Tibial nerve (tissue), 4 donors: ENCODE measurements around the gene WDR76.

Source experiments
- EP300 ChIP-seq, 2 donors: sonication (generic); formaldehyde crosslinking; IDR thresholded peaks; one replicate each; pipeline ENCODE4 v1.6.1; 2017; ENCODE audit warnings: antibody characterized with exemption in 2 of 2, mild to moderate bottlenecking in 1 of 2
- POLR2A ChIP-seq, 2 donors: fragments of 450-650 bp; IDR thresholded peaks; one replicate each; pipeline ENCODE4 v1.6.1; 2017; ENCODE audit warnings: antibody characterized with exemption in 2 of 2, mild to moderate bottlenecking in 2 of 2, moderate library complexity in 2 of 2
- TF ChIP-seq, protein P1 (sequence below), 5 experiments: fragments of 200-600 bp in 3 of 5; fragments of 450-650 bp in 2 of 5; sonication (generic) in 3 of 5; IDR thresholded peaks; one replicate each; pipeline ENCODE4 v1.5.1; 2016 to 2019; ENCODE audit warnings: antibody characterized with exemption in 5 of 5, mild to moderate bottlenecking in 3 of 5, moderate library complexity in 2 of 5

DNA sequence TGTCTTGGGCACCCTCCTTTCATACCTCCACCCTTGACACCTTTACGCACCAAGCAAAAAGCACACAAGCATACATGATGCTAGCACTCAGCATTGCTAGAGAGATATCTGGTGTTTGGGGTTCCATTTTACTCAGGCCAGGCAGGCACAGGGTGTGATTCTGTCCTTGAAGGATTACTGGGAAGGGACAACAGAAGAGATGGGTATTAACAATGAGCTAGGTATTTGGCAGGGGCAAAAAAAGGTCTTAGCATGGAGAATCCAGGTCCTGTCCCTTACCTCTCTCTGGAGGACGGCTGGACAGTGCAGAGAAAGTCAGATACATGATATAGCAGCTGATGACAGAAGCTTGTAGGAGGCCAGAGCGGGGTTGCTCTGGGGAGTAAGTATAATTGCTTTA lies 30.2 kb upstream of the WDR76 start:
- TF ChIP-seq, protein P1, sequence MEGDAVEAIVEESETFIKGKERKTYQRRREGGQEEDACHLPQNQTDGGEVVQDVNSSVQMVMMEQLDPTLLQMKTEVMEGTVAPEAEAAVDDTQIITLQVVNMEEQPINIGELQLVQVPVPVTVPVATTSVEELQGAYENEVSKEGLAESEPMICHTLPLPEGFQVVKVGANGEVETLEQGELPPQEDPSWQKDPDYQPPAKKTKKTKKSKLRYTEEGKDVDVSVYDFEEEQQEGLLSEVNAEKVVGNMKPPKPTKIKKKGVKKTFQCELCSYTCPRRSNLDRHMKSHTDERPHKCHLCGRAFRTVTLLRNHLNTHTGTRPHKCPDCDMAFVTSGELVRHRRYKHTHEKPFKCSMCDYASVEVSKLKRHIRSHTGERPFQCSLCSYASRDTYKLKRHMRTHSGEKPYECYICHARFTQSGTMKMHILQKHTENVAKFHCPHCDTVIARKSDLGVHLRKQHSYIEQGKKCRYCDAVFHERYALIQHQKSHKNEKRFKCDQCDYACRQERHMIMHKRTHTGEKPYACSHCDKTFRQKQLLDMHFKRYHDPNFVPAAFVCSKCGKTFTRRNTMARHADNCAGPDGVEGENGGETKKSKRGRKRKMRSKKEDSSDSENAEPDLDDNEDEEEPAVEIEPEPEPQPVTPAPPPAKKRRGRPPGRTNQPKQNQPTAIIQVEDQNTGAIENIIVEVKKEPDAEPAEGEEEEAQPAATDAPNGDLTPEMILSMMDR (IDR thresholded peaks at IDR 0.05) = no peak
- TF ChIP-seq EP300 (IDR thresholded peaks at IDR 0.05) (no peak), POLR2A (IDR thresholded peaks at IDR 0.05) (no peak)
